CD8-positive, alpha-beta memory T cell (primary cell): ENCODE results near the gene SLC25A15. TPM values are rescaled to one million over a fixed set of nuclear protein-coding genes. Genes with fewer than 3 reads are reported as not detected.

Experiments used
- CTCF ChIA-PET: fragments of 350-600 bp; sonication (Branson Sonifier 250); formaldehyde crosslinking; loops from one replicate; lab custom pipeline; 2021; ENCODE audit warnings: antibody characterized with exemption; lab: Charles Lee
- POLR2A ChIA-PET: fragments of 350-600 bp; sonication (Branson Sonifier 250); formaldehyde crosslinking; loops from one replicate; lab custom pipeline; 2021; ENCODE audit warnings: antibody characterized with exemption; lab: Charles Lee
- DNase-seq, 5 donors: peaks; one replicate each; pipeline versions ENCODE4 v3.0.0 to v3.0.0-alpha.2; 2020 to 2022; ENCODE audit warnings: mixed read lengths in 1 of 5
- H3K27ac ChIP-seq: one replicate; pipeline ENCODE4 v1.7.0; 2013; ENCODE audit warnings: low read depth, mild to moderate bottlenecking, low read length, moderate library complexity
- H3K27me3 ChIP-seq: 2 replicates; pipeline ENCODE4 v1.7.0; 2013; ENCODE audit warnings: low read length, mild to moderate bottlenecking; ENCODE audit not compliant: insufficient read depth, poor library complexity, severe bottlenecking
- H3K36me3 ChIP-seq: 2 replicates; pipeline ENCODE4 v1.7.0; 2013; ENCODE audit warnings: mild to moderate bottlenecking, low read length, moderate library complexity; ENCODE audit not compliant: insufficient read depth
- H3K4me1 ChIP-seq: 2 replicates; pipeline ENCODE4 v1.7.0; 2013; ENCODE audit warnings: mild to moderate bottlenecking, low read length, moderate library complexity; ENCODE audit not compliant: insufficient read depth
- H3K4me3 ChIP-seq: 2 replicates; pipeline ENCODE4 v1.7.0; 2013; ENCODE audit warnings: mild to moderate bottlenecking, low read length
- H3K9me3 ChIP-seq: 2 replicates; pipeline ENCODE4 v1.7.0; 2013; ENCODE audit warnings: mild to moderate bottlenecking, low read length
- H3K27ac Mint-ChIP-seq, 8 donors: one replicate each; pipeline ENCODE4 v1.8.0; 2020 to 2021; ENCODE audit warnings: mixed read lengths in 8 of 8, mild to moderate bottlenecking in 6 of 8, inconsistent platforms in 3 of 8, moderate library complexity in 3 of 8
- H3K27me3 Mint-ChIP-seq, 2 donors: one replicate each; pipeline ENCODE4 v1.8.0; 2020 to 2021; ENCODE audit warnings: mixed read lengths in 2 of 2, mild to moderate bottlenecking in 1 of 2, moderate library complexity in 1 of 2
- H3K36me3 Mint-ChIP-seq, 3 donors: one replicate each; pipeline ENCODE4 v1.8.0; 2020 to 2021; ENCODE audit warnings: mixed read lengths in 3 of 3, inconsistent platforms in 1 of 3, mild to moderate bottlenecking in 1 of 3
- H3K4me1 Mint-ChIP-seq, 3 donors: one replicate each; pipeline ENCODE4 v1.8.0; 2020 to 2021; ENCODE audit warnings: mixed read lengths in 3 of 3, inconsistent platforms in 1 of 3, mild to moderate bottlenecking in 1 of 3
- H3K4me3 Mint-ChIP-seq, 7 donors: one replicate each; pipeline ENCODE4 v1.8.0; 2020 to 2021; ENCODE audit warnings: mixed read lengths in 7 of 7, mild to moderate bottlenecking in 6 of 7, moderate library complexity in 4 of 7, inconsistent platforms in 2 of 7
- H3K9me3 Mint-ChIP-seq, 5 donors: one replicate each; pipeline ENCODE4 v1.8.0; 2020 to 2022; ENCODE audit warnings: mixed read lengths in 5 of 5, mild to moderate bottlenecking in 3 of 5, moderate library complexity in 2 of 5, inconsistent platforms in 1 of 5
- polyA plus RNA-seq: library from polyadenylated mRNA; unstranded; fragments of 300-500 nt; fragmentation: Illumina TruSeq; gene quantifications from one replicate; pipeline ENCODE4 v1.2.3, GENCODE V29; 2021
- total RNA-seq, 2 experiments: library from RNA; stranded (reverse); gene quantifications; one replicate each; pipeline ENCODE4 v1.2.3, GENCODE V29; 2021

The SLC25A15 gene
- total and polyA plus RNA-seq, 3 experiments from 2014 or later, result 7.3 to 24.3 (median 23.9) TPM

DNA sequence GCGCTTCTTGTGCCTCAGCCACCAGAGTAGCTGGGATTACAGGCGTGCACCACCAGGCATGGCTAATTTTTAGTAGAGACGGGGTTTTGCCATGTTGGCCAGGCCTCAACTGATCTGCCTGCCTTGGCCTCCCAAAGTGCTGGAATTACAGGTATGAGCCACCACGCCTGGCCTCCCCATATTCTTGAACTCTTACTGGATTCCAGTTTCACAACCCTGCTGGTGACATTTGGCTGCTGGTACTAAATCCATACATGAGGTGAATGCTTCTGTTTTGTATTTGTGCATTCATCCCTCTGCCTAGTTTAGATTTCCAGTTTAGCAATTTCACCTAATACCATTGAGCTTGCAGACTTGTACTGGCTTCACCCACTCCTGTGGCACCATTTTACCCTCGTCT, 13.9 kb downstream of the SLC25A15 start:
- no peak overlapping the region for H3K4me3 Mint-ChIP-seq
- ChIA-PET POLR2A (interaction anchor here (0.6 kb wide), 1 partner anchor 31 kb away, joined by 3 read pairs; no protein-coding TSS in a partner anchor), CTCF (no interaction called here)
- peaks cover 4 to 6% (median 6%) of the 10 kb centered on the region in 3 donors for H3K4me1 Mint-ChIP-seq
- peaks cover 0 to 96% (median 29%) of the 10 kb centered on the region in 3 donors for H3K36me3 Mint-ChIP-seq
- no peak overlapping the region for H3K27ac Mint-ChIP-seq
- no peaks in the 10 kb centered on the region for H3K27me3 ChIP-seq
- H3K4me3 ChIP-seq, result no peak overlapping the region
- no peak for DNase-seq
- H3K27me3 Mint-ChIP-seq, result no peaks in the 10 kb centered on the region
- H3K27ac ChIP-seq, result no peak overlapping the region
- peaks cover 28% of the 10 kb centered on the region for H3K36me3 ChIP-seq
- no peaks in the 10 kb centered on the region for H3K4me1 ChIP-seq
- H3K9me3 Mint-ChIP-seq, result no peaks in the 10 kb centered on the region
- no peaks in the 10 kb centered on the region for H3K9me3 ChIP-seq

DNA sequence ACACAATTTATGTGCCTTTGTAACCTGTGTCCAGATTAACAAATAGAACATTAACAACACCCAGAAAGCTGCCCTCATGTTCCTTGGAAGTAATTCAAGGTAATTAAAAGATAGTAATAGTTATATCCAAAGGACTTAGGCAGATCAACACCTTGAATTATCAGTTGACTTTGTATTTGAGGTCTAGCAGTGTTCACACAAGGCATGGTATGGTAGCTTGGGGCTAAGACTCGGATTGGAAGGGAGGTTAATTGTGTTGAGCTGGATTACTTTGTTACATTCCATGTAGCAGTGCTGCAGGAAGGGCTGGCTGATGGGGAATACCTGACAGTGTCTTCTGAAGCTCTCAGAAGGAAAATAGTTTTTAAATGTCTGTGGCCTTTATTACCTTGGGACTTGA, 16.8 kb downstream of the SLC25A15 start:
- H3K4me1 ChIP-seq, result no peaks in the 10 kb centered on the region
- no peaks in the 10 kb centered on the region for H3K9me3 ChIP-seq
- no peaks in the 10 kb centered on the region for H3K4me1 Mint-ChIP-seq
- H3K27ac Mint-ChIP-seq, result peak overlapping the region in 2 of 8 donors; percentile 25 to 29
- H3K4me3 Mint-ChIP-seq, result no peak overlapping the region
- DNase-seq, result no peak
- H3K4me3 ChIP-seq, result no peak overlapping the region
- ChIA-PET POLR2A (no interaction called here), CTCF (no interaction called here)
- peaks cover 9 to 92% (median 29%) of the 10 kb centered on the region in 3 donors for H3K36me3 Mint-ChIP-seq
- no peak overlapping the region for H3K27ac ChIP-seq
- H3K9me3 Mint-ChIP-seq, result no peaks in the 10 kb centered on the region
- no peaks in the 10 kb centered on the region for H3K27me3 Mint-ChIP-seq
- no peaks in the 10 kb centered on the region for H3K27me3 ChIP-seq
- H3K36me3 ChIP-seq, result peaks cover 31% of the 10 kb centered on the region

DNA sequence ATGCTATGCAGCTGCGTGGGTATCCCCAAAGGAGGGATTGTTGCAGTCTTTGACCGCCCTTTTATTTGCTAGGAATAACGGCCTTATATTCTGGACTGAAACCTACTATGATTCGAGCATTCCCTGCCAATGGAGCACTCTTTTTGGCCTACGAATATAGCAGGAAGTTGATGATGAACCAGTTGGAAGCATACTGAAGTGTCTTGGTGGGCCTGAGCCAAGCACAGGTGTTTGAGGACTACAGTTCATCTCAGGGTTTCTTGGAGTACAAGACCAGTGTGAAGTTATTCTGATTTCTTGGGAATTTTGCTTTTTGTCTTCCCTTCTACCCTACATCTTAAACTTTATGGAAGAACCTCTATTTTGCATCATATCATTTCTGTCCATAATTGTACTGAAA, 20.1 kb downstream of the SLC25A15 start:
- ChIA-PET CTCF (no interaction called here), POLR2A (no interaction called here)
- Histone ChIP-seq H3K4me3 (no peak overlapping the region), H3K9me3 (no peaks in the 10 kb centered on the region), H3K36me3 (peaks cover 21% of the 10 kb centered on the region), H3K27me3 (no peaks in the 10 kb centered on the region), H3K4me1 (no peaks in the 10 kb centered on the region), H3K27ac (no peak overlapping the region)
- Mint-ChIP-seq H3K4me3 (no peak overlapping the region), H3K9me3 (peaks cover 0 to 2% (median 0%) of the 10 kb centered on the region in 5 donors), H3K4me1 (no peaks in the 10 kb centered on the region), H3K27me3 (no peaks in the 10 kb centered on the region), H3K36me3 (peaks cover 21 to 89% (median 41%) of the 10 kb centered on the region in 3 donors), H3K27ac (peak overlapping the region in 1 of 8 donors; percentile 15)
- DNase-seq, result no peak

DNA sequence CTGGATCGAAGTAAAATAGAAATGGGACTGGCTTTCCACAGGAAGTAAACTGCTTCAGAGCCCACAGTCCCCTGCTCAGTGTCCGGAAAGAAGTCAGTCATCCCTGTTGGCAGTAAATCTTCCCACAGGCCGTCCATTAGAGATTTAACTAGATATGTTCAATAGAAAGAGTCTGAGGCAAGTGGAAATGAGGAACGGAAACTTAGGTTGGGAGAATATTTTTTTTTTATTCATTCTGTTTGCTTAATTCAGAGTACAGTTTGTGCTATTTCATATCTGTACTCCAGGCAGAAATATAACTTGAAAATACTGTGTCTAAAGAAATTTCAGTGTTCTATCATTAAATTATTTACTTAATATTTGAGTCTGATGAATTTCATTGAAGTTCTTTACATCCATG, 22.7 kb downstream of the SLC25A15 start:
- CTCF ChIA-PET, result interaction anchor here (1.1 kb wide), 1 partner anchor 14 kb away, joined by 3 read pairs; no protein-coding TSS in a partner anchor
- Mint-ChIP-seq H3K4me1 (no peaks in the 10 kb centered on the region), H3K4me3 (no peak overlapping the region), H3K9me3 (peaks cover 0 to 13% (median 11%) of the 10 kb centered on the region in 5 donors), H3K27me3 (no peaks in the 10 kb centered on the region), H3K36me3 (peaks cover 35 to 82% (median 40%) of the 10 kb centered on the region in 3 donors), H3K27ac (peak overlapping the region in 2 of 8 donors; percentile 13 to 66)
- peaks cover 8% of the 10 kb centered on the region for H3K36me3 ChIP-seq
- no peak overlapping the region for H3K4me3 ChIP-seq
- no peak overlapping the region for H3K27ac ChIP-seq
- H3K27me3 ChIP-seq, result no peaks in the 10 kb centered on the region
- POLR2A ChIA-PET, result no interaction called here
- H3K4me1 ChIP-seq, result no peaks in the 10 kb centered on the region
- no peak for DNase-seq
- H3K9me3 ChIP-seq, result no peaks in the 10 kb centered on the region

DNA sequence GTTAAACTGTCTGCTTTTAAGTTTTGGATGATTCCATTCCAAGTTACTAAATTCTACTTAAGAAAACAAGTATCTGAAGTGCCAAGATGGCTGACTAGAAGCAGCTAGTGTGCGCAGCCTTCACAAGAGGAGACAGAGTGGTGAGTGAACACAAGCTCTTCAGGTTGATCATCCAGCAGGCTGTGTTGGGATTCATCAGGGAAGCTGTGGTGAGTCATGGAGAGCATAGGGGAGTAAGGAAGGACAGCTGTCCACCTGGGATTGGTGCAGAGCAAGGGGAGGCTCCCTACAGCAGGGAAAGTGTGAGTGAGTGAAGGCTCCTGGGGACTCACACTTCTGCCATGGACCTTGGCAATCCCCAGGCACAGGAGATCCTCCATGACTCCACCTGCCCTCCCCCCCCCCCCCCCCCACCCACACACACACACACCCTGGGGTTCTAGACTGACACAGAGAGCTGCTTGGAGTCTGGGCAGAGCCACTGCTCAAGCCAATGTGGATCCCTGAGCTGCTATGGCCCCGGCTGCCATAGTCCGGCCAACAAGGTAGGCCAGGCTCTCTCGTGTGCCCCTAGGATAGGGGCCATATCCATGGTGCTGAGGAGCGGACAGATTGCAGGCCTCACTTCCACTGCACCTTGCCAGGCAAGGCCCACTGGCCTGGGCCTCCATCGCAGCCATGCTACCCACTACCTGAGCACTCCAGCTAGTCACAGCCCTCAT, 23.5 kb downstream of the SLC25A15 start:
- Mint-ChIP-seq H3K36me3 (peaks cover 32 to 79% (median 40%) of the 10 kb centered on the region in 3 donors), H3K27me3 (no peaks in the 10 kb centered on the region), H3K4me1 (no peaks in the 10 kb centered on the region), H3K9me3 (peaks cover 0 to 13% (median 11%) of the 10 kb centered on the region in 5 donors), H3K27ac (peak overlapping the region in 2 of 8 donors; percentile 17 to 63), H3K4me3 (no peak overlapping the region)
- DNase-seq, result no peak
- H3K4me1 ChIP-seq, result no peaks in the 10 kb centered on the region
- POLR2A ChIA-PET, result interaction anchor here (0.6 kb wide), 1 partner anchor 12 kb away, joined by 4 read pairs; no protein-coding TSS in a partner anchor
- no peak overlapping the region for H3K4me3 ChIP-seq
- H3K27ac ChIP-seq, result no peak overlapping the region
- H3K36me3 ChIP-seq, result peaks cover 3% of the 10 kb centered on the region
- H3K27me3 ChIP-seq, result no peaks in the 10 kb centered on the region
- CTCF ChIA-PET, result interaction anchor here (1.1 kb wide), 2 partner anchors 13 to 15 kb away, joined by 3 read pairs; no protein-coding TSS in a partner anchor
- H3K9me3 ChIP-seq, result no peaks in the 10 kb centered on the region

DNA sequence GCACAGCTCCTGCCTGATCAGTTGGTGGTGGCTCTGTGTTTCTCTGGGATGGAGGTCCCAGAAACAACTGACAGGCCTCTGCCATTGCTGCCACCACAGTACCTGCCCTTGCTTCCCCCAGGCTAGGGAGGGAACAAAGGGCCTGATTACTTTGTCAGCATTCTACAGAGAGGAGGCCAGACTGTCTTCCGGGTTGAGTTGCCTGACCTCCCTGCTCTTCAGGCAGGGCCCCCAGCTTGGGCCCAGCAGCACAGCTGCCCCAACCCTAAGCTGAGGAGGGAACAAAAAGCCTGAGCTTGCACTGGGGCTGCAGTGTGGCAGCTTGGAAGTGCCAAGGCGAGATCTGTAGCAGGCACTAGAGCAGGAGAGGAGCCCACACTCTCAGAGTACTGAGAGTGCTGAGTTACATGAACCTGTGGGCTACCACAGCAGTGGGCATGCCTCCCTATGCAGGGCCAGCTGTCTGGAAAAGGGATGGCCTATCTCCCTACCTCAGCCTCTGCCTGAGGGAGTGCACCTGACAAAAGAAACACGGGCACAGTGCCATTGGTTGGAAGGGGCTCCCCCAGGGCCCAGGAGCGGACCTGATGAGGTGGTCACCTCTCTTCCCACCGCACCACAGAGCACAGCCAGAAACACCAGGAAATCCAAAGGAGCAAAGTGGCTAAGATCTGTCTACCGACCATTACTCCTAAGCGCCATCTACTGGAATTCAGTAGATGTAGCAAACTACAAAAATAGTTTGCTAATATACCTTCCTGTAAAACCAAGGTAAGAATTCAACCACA, 24.4 kb downstream of the SLC25A15 start:
- H3K4me3 ChIP-seq, result no peak overlapping the region
- no peaks in the 10 kb centered on the region for H3K4me1 Mint-ChIP-seq
- no peaks in the 10 kb centered on the region for H3K9me3 ChIP-seq
- POLR2A ChIA-PET, result interaction anchor here (0.6 kb wide), 1 partner anchor 13 kb away, joined by 4 read pairs; no protein-coding TSS in a partner anchor
- H3K4me1 ChIP-seq, result no peaks in the 10 kb centered on the region
- H3K9me3 Mint-ChIP-seq, result peaks cover 0 to 13% (median 11%) of the 10 kb centered on the region in 5 donors
- H3K36me3 ChIP-seq, result peaks cover 3% of the 10 kb centered on the region
- peak overlapping the region in 1 of 8 donors; percentile 17 for H3K27ac Mint-ChIP-seq
- no peak overlapping the region for H3K4me3 Mint-ChIP-seq
- H3K27me3 ChIP-seq, result no peaks in the 10 kb centered on the region
- H3K27me3 Mint-ChIP-seq, result no peaks in the 10 kb centered on the region
- no peak overlapping the region for H3K27ac ChIP-seq
- peaks cover 27 to 71% (median 43%) of the 10 kb centered on the region in 3 donors for H3K36me3 Mint-ChIP-seq
- DNase-seq, result no peak
- CTCF ChIA-PET, result interaction anchor here (1.1 to 1.6 kb wide), 2 partner anchors 14 to 24 kb away, joined by 3 to 4 read pairs; partner anchors contain the start of gene SLC25A15

DNA sequence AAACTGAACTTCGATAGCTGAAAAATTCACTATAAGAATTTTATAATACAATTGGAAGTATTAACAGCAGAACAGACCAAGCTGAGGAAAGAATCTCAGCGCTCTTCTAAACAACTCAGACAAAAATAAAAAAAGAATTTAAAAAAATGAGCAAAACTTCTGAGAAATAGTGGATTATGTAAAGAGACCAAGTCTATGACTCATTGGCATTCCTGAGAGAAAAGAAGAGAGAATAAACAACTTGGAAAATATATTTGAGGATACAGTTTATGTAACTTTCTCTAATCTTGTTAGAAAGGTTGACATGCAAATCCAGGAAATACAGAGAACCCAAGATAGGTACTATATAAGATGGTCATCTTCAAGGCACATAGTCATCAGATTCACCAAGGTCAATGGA, 25.4 kb downstream of the SLC25A15 start:
- POLR2A ChIA-PET, result no interaction called here

More for the DNA sequence above, 25.4 kb downstream of the SLC25A15 start:
- no peak overlapping the region for H3K4me3 ChIP-seq
- H3K4me1 ChIP-seq, result no peaks in the 10 kb centered on the region
- no peaks in the 10 kb centered on the region for H3K9me3 ChIP-seq
- DNase-seq, result no peak
- peaks cover 0 to 13% (median 11%) of the 10 kb centered on the region in 5 donors for H3K9me3 Mint-ChIP-seq
- H3K36me3 Mint-ChIP-seq, result peaks cover 22 to 62% (median 34%) of the 10 kb centered on the region in 3 donors
- no peak overlapping the region for H3K27ac ChIP-seq
- no peaks in the 10 kb centered on the region for H3K27me3 Mint-ChIP-seq
- no peak overlapping the region for H3K27ac Mint-ChIP-seq
- CTCF ChIA-PET, result interaction anchor here (1.6 kb wide), 1 partner anchor 25 kb away, joined by 4 read pairs; the partner anchor contains the start of gene SLC25A15
- no peaks in the 10 kb centered on the region for H3K27me3 ChIP-seq
- no peak overlapping the region for H3K4me3 Mint-ChIP-seq
- H3K36me3 ChIP-seq, result peaks cover under 1% of the 10 kb centered on the region
- no peaks in the 10 kb centered on the region for H3K4me1 Mint-ChIP-seq
